Large intestine (tissue), 3 donors: ENCODE data around the gene CXCL1. TPM values are rescaled to one million over a fixed set of nuclear protein-coding genes. Genes with fewer than 3 reads are reported as not detected.

ENCODE experiments used
- DNase-seq, 2 donors: peaks; one replicate each; pipeline versions ENCODE4 v3.0.0 to v3.0.0-alpha.2; 2013
- H3K27ac ChIP-seq: one replicate; pipeline ENCODE4 v1.5.1; 2013; ENCODE audit warnings: low read length
- H3K27me3 ChIP-seq: 2 replicates; pipeline ENCODE4 v1.6.1; 2013; ENCODE audit warnings: low read length; ENCODE audit not compliant: control insufficient read depth, insufficient read depth
- H3K36me3 ChIP-seq: 2 replicates; pipeline ENCODE4 v1.6.1; 2013; ENCODE audit warnings: low read length; ENCODE audit not compliant: control insufficient read depth, insufficient read depth
- H3K4me1 ChIP-seq: one replicate; pipeline ENCODE4 v1.6.1; 2013; ENCODE audit warnings: low read length; ENCODE audit not compliant: control insufficient read depth, insufficient read depth
- H3K4me3 ChIP-seq: one replicate; pipeline ENCODE4 v1.5.1; 2013; ENCODE audit warnings: low read length
- H3K9me3 ChIP-seq: one replicate; pipeline ENCODE4 v1.6.1; 2013; ENCODE audit warnings: mild to moderate bottlenecking, low read depth, low read length, moderate library complexity; ENCODE audit not compliant: control insufficient read depth
- WGBS: methylation state at CpG from one replicate; pipeline ENCODE4 v1.1.5; 2013; ENCODE audit warnings: low lambda C conversion rate; ENCODE audit not compliant: insufficient coverage; 5-methylcytosine and 5-hydroxymethylcytosine counted together
- polyA plus RNA-seq: library from polyadenylated mRNA; unstranded; fragments of 120-200 nt; gene quantifications from one replicate; pipeline ENCODE4 v1.2.1, GENCODE V29; 2013

Gene CXCL1
- polyA plus RNA-seq, 1 donor = 4.3 TPM

GRCh38 chr4:73916172-73916925, 47.2 kb downstream of the CXCL1 start:
- no peak for DNase-seq
- Histone ChIP-seq H3K27ac (no peak overlapping the region), H3K4me1 (no peaks in the 10 kb centered on the region), H3K36me3 (no peaks in the 10 kb centered on the region), H3K27me3 (no peaks in the 10 kb centered on the region), H3K4me3 (no peak overlapping the region), H3K9me3 (no peaks in the 10 kb centered on the region)
- WGBS = 100% methylated on average over 1 of the region's 1 CpG

GRCh38 chr4:73917081-73917501, 47.9 kb downstream of the CXCL1 start:
- Histone ChIP-seq H3K36me3 (no peaks in the 10 kb centered on the region), H3K9me3 (no peaks in the 10 kb centered on the region), H3K4me1 (no peaks in the 10 kb centered on the region), H3K27me3 (no peaks in the 10 kb centered on the region), H3K4me3 (no peak overlapping the region), H3K27ac (no peak overlapping the region)
- no CpG with 5 or more reads among the region's 2 CpGs for WGBS
- no peak for DNase-seq

- no peak overlapping the region for H3K27ac ChIP-seq
- H3K4me3 ChIP-seq = no peak overlapping the region
- H3K27me3 ChIP-seq = no peaks in the 10 kb centered on the region
- no peak for DNase-seq
- H3K9me3 ChIP-seq = no peaks in the 10 kb centered on the region
- no peaks in the 10 kb centered on the region for H3K36me3 ChIP-seq
- no peaks in the 10 kb centered on the region for H3K4me1 ChIP-seq
- WGBS = no CpG with 5 or more reads among the region's 2 CpGs
These were observed 48.9 kb downstream of the CXCL1 start for GRCh38 chr4:73918058-73918457.

GRCh38 chr4:73919691-73920090, 50.5 kb downstream of the CXCL1 start:
- WGBS = 88% methylated on average over 1 of the region's 3 CpGs
- Histone ChIP-seq H3K9me3 (no peaks in the 10 kb centered on the region), H3K27me3 (no peaks in the 10 kb centered on the region), H3K4me1 (no peaks in the 10 kb centered on the region), H3K36me3 (no peaks in the 10 kb centered on the region), H3K27ac (no peak overlapping the region), H3K4me3 (no peak overlapping the region)
- no peak for DNase-seq

Other genes starting within 250 kb of the CXCL1 start
- 17.4 TPM for gene RASSF6, start 249.0 kb upstream of the CXCL1 start, polyA plus RNA-seq
- gene CXCL8, start 128.8 kb upstream of the CXCL1 start, polyA plus RNA-seq = 0.78 TPM
- 0.19 TPM for gene CXCL6, start 32.7 kb upstream of the CXCL1 start, polyA plus RNA-seq
- 0.24 TPM for gene PF4V1, start 16.1 kb upstream of the CXCL1 start, polyA plus RNA-seq
- 0.33 TPM for gene PF4, start 112.6 kb downstream of the CXCL1 start, polyA plus RNA-seq
- 1.8 TPM for gene PPBP, start 118.8 kb downstream of the CXCL1 start, polyA plus RNA-seq
- gene CXCL5, start 129.3 kb downstream of the CXCL1 start, polyA plus RNA-seq = 0.30 TPM
- 1.4 TPM for gene CXCL3, start 169.3 kb downstream of the CXCL1 start, polyA plus RNA-seq
- gene CXCL2, start 229.8 kb downstream of the CXCL1 start, polyA plus RNA-seq = 8.6 TPM